ENCODE measurements around the gene RIT2. TPM values are rescaled to one million over a fixed set of nuclear protein-coding genes. Genes with fewer than 3 reads are reported as not detected.

The RIT2 gene
- total RNA-seq, 1 donor from 2014 or later: not detected

DNA sequence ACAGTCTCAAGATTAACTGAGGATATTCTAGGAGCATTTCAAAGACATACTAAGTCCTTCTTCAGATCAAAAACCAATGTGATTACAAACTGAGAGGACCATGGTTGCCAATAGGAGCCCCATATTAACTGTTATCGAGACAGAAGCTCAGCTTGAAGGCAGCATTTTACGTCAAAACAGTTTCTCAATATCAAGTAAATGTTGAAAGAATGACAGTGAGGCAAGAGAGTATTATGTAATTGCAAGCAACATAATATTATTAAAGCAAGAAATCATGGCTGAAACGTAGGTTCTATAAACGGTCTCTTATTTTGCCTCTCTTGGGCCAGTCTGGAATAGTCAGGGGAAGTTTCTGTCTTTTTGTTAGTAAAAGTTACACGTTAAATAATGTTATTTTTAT, 22.9 kb downstream of the RIT2 start:
- DNase-seq: no peak
- Mint-ChIP-seq H3K4me1 (ENCODE audit: low read depth, unreplicated experiment) (no peaks in the 10 kb centered on the region), H3K27me3 (ENCODE audit: unreplicated experiment) (no peaks in the 10 kb centered on the region), H3K4me3 (ENCODE audit: unreplicated experiment) (no peak overlapping the region), H3K9me3 (ENCODE audit: unreplicated experiment) (no peaks in the 10 kb centered on the region), H3K27ac (ENCODE audit: unreplicated experiment) (no peak overlapping the region), H3K36me3 (ENCODE audit: unreplicated experiment) (no peaks in the 10 kb centered on the region)
- TF ChIP-seq, protein P1, sequence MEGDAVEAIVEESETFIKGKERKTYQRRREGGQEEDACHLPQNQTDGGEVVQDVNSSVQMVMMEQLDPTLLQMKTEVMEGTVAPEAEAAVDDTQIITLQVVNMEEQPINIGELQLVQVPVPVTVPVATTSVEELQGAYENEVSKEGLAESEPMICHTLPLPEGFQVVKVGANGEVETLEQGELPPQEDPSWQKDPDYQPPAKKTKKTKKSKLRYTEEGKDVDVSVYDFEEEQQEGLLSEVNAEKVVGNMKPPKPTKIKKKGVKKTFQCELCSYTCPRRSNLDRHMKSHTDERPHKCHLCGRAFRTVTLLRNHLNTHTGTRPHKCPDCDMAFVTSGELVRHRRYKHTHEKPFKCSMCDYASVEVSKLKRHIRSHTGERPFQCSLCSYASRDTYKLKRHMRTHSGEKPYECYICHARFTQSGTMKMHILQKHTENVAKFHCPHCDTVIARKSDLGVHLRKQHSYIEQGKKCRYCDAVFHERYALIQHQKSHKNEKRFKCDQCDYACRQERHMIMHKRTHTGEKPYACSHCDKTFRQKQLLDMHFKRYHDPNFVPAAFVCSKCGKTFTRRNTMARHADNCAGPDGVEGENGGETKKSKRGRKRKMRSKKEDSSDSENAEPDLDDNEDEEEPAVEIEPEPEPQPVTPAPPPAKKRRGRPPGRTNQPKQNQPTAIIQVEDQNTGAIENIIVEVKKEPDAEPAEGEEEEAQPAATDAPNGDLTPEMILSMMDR (IDR thresholded peaks at IDR 0.05; ENCODE audit: partially characterized antibody, unreplicated experiment): no peak

DNA sequence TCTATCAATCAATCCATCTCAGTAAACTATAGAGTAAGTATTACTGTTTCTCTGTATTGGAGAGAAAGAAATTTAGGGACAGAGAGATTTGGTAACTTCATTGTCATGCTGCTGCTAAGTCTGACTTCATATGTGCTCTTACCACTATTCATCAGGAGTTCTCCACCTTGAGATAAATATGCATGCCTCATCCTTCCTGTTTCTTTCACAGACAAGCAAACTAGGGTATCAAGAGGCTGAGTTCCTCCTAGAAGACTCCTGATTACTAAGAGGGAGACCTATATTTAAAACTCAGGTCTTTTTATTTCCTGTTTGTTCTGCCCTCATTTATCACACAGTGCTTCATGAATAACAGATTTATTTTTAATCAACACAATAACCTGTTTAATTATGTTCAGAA, 34.1 kb downstream of the RIT2 start:
- TF ChIP-seq, protein P1 (IDR thresholded peaks at IDR 0.05; ENCODE audit: partially characterized antibody, unreplicated experiment): no peak
- Mint-ChIP-seq H3K27me3 (ENCODE audit: unreplicated experiment) (peaks cover 3% of the 10 kb centered on the region), H3K27ac (ENCODE audit: unreplicated experiment) (no peak overlapping the region), H3K4me3 (ENCODE audit: unreplicated experiment) (no peak overlapping the region), H3K36me3 (ENCODE audit: unreplicated experiment) (no peaks in the 10 kb centered on the region), H3K9me3 (ENCODE audit: unreplicated experiment) (no peaks in the 10 kb centered on the region), H3K4me1 (ENCODE audit: low read depth, unreplicated experiment) (peaks cover 7% of the 10 kb centered on the region)
- no peak for DNase-seq

DNA sequence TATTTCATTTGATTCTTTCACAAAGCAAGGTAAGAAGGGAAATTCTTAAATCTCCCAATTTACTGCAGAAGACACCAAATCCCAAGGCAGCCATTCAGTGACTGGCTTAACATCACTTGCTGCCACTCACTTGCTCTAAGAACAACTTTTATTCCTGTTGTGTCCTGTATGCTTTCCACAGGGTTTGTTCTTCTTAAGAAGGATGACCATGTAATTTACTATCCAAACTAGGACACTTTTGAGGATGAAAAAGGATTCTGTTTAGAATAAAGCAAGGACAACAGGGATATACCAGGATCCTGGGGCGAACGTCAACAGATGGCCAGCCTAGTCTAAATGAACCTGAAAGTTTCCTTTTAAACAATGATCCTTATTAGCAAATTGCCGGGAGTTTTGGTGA, 34.8 kb downstream of the RIT2 start:
- TF ChIP-seq, protein P1 (IDR thresholded peaks at IDR 0.05; ENCODE audit: partially characterized antibody, unreplicated experiment): no peak
- Mint-ChIP-seq H3K4me1 (ENCODE audit: low read depth, unreplicated experiment) (peaks cover 7% of the 10 kb centered on the region), H3K9me3 (ENCODE audit: unreplicated experiment) (no peaks in the 10 kb centered on the region), H3K27ac (ENCODE audit: unreplicated experiment) (no peak overlapping the region), H3K4me3 (ENCODE audit: unreplicated experiment) (no peak overlapping the region), H3K36me3 (ENCODE audit: unreplicated experiment) (no peaks in the 10 kb centered on the region), H3K27me3 (ENCODE audit: unreplicated experiment) (peaks cover 3% of the 10 kb centered on the region)
- no peak for DNase-seq

DNA sequence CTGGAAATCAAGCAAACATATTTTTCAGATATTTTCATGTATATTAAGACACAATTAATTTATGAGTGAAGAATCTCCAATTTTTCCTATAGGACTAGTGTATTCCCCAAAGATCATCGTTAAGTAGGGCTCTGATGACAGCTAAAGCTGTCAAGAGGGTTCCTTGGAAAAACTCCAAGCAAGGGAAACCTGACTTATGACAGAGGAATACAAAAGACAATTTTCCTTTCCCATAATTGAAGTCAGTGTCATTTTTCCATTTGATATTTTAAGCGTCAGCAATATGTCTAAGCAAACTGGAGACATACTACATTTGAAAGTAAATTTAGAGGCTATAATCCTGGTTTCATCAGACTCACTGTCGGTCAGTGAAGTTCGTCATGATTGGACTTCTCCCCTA, 36.1 kb downstream of the RIT2 start:
- Mint-ChIP-seq H3K27ac (ENCODE audit: unreplicated experiment) (no peak overlapping the region), H3K36me3 (ENCODE audit: unreplicated experiment) (no peaks in the 10 kb centered on the region), H3K9me3 (ENCODE audit: unreplicated experiment) (no peaks in the 10 kb centered on the region), H3K4me3 (ENCODE audit: unreplicated experiment) (no peak overlapping the region), H3K4me1 (ENCODE audit: low read depth, unreplicated experiment) (peaks cover 7% of the 10 kb centered on the region), H3K27me3 (ENCODE audit: unreplicated experiment) (peaks cover 3% of the 10 kb centered on the region)
- no peak for DNase-seq
- TF ChIP-seq, protein P1 (IDR thresholded peaks at IDR 0.05; ENCODE audit: partially characterized antibody, unreplicated experiment): no peak

DNA sequence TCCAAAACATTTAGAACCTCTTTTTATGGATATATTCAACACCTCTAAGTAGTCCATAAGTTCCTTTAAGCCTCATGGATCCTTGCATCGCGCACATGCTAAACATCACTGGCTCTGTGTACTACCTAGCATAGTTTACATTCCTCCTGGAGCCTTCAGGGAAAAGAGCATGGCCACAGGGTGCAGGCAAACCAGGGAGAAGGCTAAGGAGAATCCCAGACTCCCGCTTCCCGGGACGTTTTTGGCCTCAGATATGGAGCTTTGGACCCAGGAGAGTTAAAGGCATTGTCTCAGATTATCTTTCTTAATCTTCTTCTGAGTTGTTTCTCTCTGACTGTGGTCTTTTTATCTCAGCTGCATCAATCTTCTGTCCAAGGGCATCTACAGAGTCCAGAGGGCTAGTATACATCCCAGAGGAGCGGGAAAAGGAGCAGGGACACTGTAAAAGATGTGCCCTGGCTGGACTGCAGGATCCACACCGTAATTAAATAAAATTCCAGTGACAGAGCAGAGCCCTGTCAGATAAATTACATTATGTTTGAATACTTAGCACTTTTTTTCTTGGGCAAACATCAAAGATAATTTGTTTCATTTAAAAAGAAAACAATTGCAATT, 36.9 kb downstream of the RIT2 start:
- H3K4me1 Mint-ChIP-seq (ENCODE audit: low read depth, unreplicated experiment): peaks cover 7% of the 10 kb centered on the region
- no peak for DNase-seq
- H3K27me3 Mint-ChIP-seq (ENCODE audit: unreplicated experiment): peaks cover 3% of the 10 kb centered on the region
- TF ChIP-seq, protein P1 (IDR thresholded peaks at IDR 0.05; ENCODE audit: partially characterized antibody, unreplicated experiment): no peak
- H3K4me3 Mint-ChIP-seq (ENCODE audit: unreplicated experiment): no peak overlapping the region
- H3K36me3 Mint-ChIP-seq (ENCODE audit: unreplicated experiment): no peaks in the 10 kb centered on the region
- H3K27ac Mint-ChIP-seq (ENCODE audit: unreplicated experiment): no peak overlapping the region
- H3K9me3 Mint-ChIP-seq (ENCODE audit: unreplicated experiment): no peaks in the 10 kb centered on the region
